Femur (tissue), 1 donor: ENCODE data around the gene MEDAG.

Source experiments
- DNase-seq: peaks from one replicate; pipeline ENCODE4 v3.0.0-alpha.2; 2017

MEDAG gene

DNA sequence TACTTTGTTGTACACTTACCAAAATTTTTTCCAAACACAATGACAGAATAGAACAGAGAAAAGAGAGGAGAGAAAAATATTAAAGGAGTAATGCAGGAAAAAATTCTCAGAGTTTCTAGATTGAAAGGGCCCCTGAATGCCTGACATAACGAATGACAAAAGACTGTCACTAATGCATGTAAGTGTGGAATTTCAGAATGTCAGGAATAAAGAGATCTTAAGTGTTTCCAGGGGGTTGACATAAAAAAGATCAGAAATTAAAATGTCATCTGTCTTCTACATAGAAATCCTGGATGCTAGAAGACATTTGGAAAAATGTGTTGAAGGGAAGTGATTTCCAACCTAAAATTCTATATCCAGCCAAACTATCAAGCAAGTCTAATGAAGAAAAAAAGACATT lies 53.6 kb downstream of the MEDAG start:
- DNase-seq: no peak

DNA sequence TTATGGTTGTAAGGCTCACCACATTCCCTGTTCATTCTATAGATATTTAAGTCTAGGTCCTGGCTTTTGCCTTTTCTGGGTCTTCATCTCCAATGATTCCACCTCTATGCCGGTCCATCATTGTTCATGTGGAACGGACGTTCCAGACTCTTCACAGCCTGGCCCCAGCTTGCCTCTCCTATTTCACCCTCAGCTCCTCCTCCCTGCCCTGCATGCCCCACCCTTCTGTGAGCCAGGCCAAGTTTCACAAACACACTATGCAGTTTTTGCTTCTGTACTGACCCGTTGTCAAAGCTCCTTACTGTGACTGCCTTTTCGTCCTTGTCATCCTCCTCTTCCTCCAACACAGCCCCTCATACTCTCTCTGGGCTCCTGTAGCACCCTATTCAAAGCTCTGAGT lies 57.7 kb downstream of the MEDAG start:
- DNase-seq: peak; percentile 33

DNA sequence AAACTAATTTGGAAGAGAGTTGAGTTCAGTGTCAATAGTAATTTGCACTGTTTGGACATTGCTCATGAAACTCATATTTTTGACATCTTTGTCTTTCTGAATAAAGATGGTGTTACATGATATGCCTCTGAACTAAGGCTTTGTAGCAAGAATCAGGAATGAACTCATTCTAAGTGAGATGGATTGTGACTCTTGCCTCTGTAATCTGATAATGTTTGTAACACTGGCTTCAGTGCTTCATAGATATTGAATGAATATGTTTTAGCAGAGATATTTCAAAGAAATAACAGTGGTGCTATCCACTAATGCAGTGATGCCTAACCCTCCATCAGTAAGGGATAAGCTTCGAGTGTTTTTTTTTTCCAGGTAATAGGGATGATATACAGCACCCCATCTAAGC lies 59.3 kb downstream of the MEDAG start:
- no peak for DNase-seq

DNA sequence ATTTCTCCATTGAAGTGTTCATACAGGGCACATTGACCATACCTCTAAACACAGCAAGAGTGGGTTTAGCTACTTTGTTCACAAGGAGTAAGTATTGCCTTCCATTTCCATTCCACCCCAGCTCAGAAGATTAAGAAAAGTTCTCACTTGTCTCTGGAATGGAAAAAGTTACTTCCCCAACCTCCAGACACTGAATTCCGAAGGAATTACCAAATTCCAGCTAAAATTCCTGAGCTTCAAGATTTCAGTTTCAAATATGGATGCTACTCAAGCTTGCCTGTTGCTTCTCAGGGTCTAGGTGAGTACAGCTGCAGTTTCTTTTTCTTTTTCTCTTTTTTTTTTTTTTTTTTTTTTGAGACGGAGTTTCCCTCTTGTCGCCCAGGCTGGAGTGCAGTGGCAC lies 60.0 kb downstream of the MEDAG start:
- DNase-seq: no peak

DNA sequence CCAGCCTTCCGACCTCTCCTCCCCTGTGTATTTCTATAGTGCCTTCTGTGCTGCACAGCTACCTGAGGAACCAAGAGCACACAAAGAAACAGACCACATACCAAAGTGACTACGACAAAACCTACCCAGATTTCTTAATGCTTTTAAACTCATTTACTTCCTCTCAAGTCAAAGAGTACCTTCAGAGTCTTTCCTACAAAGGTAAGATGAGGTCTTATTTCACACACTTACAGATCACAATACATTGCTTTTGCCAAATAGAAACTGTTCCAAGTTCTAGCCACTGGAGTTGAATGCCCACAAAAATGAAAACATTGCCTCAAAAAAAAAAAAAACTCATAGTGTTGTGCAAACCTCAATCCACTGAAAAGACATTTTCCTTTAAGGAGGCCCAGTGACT lies 62.8 kb downstream of the MEDAG start:
- no peak for DNase-seq

DNA sequence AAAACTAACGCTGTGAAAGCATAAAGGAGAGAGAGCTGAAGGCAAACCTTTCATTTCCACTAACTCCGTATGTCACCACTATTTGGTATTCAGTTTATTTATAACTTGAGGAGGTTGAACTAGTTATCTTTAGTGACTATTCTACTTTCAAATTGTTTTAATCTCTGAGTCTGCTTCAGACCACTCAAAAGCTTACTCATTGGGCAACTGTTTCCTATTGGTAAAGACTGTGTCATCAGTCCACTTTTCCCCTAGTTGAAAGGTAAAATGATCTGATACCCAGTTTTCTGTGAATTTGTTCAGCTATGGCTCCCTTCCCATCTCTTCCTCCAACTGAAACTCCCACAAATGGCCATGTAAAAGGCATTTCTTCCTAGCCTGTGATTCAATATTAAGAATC lies 65.5 kb downstream of the MEDAG start:
- no peak for DNase-seq

DNA sequence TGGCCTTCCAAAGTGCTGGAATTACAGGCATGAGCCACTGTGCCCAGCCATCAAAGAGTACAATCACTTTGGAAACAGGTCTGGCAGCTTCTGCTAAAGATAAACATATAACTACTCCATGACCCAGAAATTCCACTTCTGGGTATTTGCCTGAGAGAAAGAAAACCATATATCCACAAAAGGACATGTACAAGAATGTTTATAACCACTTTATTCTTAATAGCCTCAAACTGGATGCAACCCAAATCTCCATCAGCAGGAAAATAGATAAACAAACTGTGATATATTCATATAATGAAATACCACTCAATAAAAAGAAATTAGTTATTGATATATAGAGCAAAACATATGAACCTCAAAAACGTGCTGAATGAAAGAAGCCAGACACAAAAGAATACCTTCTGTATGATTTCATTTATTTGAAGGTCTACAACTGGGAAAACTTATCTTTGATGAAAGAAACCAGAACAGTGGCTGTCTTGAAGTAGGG lies 66.9 kb downstream of the MEDAG start:
- no peak for DNase-seq

DNA sequence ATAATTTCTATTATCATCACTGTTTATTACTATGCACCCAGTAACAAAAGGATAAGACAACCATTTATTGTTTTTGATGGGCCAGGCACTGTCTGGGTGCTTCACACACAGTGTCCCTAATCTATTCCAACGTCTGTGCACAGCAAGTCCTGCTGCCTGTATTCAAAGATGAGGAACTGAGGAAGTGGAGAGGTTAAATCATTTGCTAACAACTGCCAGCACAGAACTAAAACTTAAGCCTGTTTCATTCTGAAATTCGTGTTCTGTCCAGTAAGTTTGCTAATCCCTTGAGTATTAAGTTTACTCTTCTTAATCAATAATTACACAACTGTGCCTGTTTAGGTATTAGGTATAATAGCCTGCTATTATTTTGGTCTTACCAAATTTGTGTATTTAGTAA lies 68.3 kb downstream of the MEDAG start:
- DNase-seq: no peak
